Activated naive CD4-positive, alpha-beta T cell (primary cell): Measurements from ENCODE around the gene EEA1.

ENCODE experiments used
- DNase-seq, 4 experiments: peaks; one replicate each; lab custom pipeline; 2025; lab: John Stamatoyannopoulos, UW

Gene EEA1

GRCh38 chr12:92938018-92938417 is 8.9 kb upstream of the EEA1 start:
- no peak for DNase-seq

- no peak for DNase-seq
These were observed 4.5 kb upstream of the EEA1 start for GRCh38 chr12:92933606-92934005.

GRCh38 chr12:92930421-92930820 is 1.3 kb upstream of the EEA1 start:
- no peak for DNase-seq

- DNase-seq: no peak
These were observed 888 bp upstream of the EEA1 start for GRCh38 chr12:92929983-92930382.

- peak in 3 of 4 experiments; percentile 34 to 51 (median 34) for DNase-seq
These were observed 604 bp downstream of the EEA1 start for GRCh38 chr12:92928421-92928961.

GRCh38 chr12:92927436-92928281 is 1.4 kb downstream of the EEA1 start:
- no peak for DNase-seq

- peak in 1 of 4 experiments; percentile 1 for DNase-seq
These were observed 2.0 kb downstream of the EEA1 start for GRCh38 chr12:92927055-92927435.

- DNase-seq: no peak
These were observed 2.5 kb downstream of the EEA1 start for GRCh38 chr12:92926549-92926948.

- no peak for DNase-seq
These were observed 7.2 kb downstream of the EEA1 start for GRCh38 chr12:92921877-92922276.

GRCh38 chr12:92915365-92915764 is 13.7 kb downstream of the EEA1 start:
- no peak for DNase-seq

GRCh38 chr12:92914170-92914569 is 14.9 kb downstream of the EEA1 start:
- no peak for DNase-seq

- DNase-seq: no peak
These were observed 16.4 kb downstream of the EEA1 start for GRCh38 chr12:92912672-92913071.

GRCh38 chr12:92912052-92912451 is 17.0 kb downstream of the EEA1 start:
- no peak for DNase-seq

GRCh38 chr12:92911339-92911738 is 17.8 kb downstream of the EEA1 start:
- DNase-seq: no peak

GRCh38 chr12:92908108-92908507 is 21.0 kb downstream of the EEA1 start:
- DNase-seq: no peak

- DNase-seq: no peak
These were observed 23.1 kb downstream of the EEA1 start for GRCh38 chr12:92905811-92906554.

GRCh38 chr12:92905258-92905810 is 23.8 kb downstream of the EEA1 start:
- no peak for DNase-seq

- DNase-seq: no peak
These were observed 28.2 kb downstream of the EEA1 start for GRCh38 chr12:92900941-92901340.

GRCh38 chr12:92899386-92900001 is 29.6 kb downstream of the EEA1 start:
- DNase-seq: no peak

- no peak for DNase-seq
These were observed 30.3 kb downstream of the EEA1 start for GRCh38 chr12:92898755-92899154.

GRCh38 chr12:92897844-92898243 is 31.3 kb downstream of the EEA1 start:
- no peak for DNase-seq

GRCh38 chr12:92890601-92891106 is 38.4 kb downstream of the EEA1 start:
- no peak for DNase-seq
